ENCODE results near the gene PDSS1.

PDSS1 gene

DNA sequence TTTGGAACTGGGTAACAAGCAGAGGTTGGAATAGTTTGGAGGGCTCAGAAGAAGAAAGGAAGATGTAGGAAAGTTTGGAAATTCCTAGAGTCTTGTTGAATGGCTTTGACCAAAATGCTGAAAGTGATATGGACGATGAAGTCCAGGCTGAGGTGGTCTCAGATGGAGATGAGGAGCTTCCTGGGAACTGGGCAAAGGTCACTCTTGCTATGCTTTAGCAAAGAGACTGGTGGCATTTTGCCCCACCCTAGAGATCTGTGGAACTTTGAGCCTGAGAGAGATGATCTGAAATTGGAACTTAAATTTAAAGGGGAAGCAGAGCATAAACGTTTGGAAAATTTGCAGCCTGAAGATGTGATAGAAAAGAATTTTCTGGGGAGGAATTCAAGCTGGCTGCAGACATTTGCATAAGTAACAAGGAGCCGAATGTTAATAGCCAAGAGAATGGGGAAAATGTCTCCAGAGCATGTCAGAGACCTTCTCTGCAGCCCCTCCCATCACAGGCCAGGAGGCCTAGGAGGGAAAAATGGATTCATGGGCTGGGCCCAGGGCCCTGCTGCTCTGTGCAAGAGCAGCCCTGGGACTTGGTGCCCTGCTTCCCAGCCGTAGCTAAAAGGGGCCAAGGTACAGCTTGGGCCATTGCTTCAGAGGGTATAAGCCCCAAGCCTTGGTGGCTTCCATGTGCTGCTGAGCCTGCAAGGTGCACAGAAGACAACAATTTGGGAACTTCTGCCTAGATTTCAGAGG lies 3.6 kb downstream of the PDSS1 start:
- DNase-seq, result no peak

GRCh38 chr10:26703096-26703495 lies 5.6 kb downstream of the PDSS1 start:
- DNase-seq, result no peak

DNA sequence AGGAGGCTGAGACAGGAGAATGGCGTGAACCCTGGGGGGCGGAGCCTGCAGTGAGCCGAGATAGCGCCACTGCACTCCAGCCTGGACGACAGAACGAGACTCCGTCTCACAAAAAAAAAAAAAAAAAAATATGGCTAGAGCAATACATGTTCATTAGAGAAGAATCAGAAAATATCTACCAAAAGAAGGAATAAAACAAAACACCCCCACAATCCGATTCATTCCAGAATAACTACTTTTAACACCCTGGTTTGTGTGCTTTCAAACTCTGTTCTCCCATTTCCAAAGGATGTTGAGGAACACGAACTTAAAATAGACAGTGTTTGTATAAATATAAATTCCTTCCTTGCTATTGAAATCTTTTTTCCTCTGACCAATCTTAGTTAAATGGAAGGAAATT lies 6.5 kb downstream of the PDSS1 start:
- DNase-seq, result no peak

DNA sequence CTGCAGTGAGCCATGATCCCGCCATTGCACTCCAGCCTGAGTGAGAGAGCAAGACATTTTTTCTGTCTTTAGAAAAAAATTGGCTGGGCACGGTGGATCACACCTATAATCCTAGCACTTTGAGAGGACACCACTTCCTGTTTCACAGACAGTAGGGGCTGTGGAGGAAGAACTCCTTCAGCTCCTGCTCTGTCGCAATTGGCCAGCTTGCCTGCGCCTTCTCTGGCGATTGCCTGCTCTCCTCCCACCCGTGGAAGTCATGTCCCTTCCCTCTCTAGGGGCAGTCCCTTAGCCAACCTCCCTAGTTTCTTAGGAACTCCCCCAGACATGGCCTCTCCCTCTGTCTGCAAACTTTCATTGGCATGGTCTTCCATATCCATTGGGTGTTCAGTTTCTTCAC lies 8.7 kb downstream of the PDSS1 start:
- no peak for DNase-seq

- no peak for DNase-seq
Observed at GRCh38 chr10:26706936-26707335, 9.4 kb downstream of the PDSS1 start.

DNA sequence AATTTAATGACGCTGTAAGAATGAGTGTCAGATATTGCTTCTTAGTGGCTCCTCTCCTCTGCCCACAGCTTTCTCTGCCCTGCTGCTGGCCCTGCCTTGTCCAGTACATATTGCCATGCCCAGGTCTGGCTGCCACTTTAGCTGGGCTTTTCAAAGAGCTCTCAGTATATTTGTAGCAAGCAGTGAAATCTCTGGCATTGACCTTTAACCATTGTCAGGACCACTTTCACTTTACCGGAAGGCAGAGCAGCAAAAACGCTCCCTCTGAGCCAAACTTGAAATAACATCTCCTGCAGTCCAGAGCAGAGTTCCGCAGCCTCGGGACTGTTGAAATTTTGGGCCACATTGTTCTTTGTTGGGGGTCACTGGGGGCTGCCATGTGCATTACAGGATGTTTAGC lies 13.8 kb downstream of the PDSS1 start:
- no peak for DNase-seq

DNA sequence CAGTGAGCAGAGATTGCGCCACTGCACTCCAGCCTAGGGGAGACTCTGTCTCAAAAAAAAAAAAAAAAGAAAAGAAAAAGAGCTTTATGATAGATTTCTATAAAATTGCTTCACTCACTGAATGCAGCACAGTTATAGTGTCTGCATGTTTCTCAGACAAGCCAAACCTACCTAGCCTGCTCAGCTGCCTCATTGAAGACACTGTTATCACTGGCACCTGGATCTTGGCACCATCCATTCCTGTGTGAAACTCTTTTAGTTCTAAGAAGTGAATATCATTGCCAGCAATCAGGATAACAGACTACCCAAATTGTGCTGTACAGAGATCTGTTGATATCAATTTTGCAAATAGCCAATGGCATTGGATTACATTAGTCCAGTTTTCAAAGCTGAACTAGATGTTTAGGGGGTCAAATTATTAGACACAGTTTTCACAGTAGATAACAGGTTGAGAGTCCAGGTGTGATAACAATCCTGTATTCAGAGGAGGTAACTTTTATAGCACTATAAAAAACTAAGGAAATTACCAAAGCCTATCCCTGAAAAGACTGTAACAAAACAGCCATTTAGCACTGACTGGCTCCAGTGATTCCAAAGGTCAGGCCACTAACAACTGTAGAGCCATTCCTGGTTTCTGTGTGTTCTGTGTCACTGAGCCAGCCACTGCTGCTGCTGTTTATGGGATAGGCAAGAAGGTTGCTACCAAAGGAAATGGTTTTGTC lies 17.1 kb downstream of the PDSS1 start:
- DNase-seq, result no peak

DNA sequence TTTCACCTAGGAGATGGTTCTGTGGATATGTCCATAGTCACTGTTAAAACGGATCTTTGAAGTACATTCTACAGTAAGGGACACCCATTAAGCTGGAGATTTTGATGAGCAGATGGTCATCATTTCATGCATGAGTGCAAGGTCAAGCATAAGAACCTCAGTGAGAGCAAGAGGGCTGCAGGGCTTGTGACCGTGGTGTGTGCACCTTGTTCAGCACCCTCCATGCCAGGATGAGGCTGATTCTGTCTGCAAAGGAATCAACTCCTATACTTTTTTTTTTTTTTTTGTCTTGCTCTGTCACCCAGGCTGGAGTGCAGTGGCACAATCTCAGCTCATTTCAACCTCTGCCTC lies 17.6 kb downstream of the PDSS1 start:
- no peak for DNase-seq

GRCh38 chr10:26717476-26717875 lies 20.0 kb downstream of the PDSS1 start:
- no peak for DNase-seq

DNA sequence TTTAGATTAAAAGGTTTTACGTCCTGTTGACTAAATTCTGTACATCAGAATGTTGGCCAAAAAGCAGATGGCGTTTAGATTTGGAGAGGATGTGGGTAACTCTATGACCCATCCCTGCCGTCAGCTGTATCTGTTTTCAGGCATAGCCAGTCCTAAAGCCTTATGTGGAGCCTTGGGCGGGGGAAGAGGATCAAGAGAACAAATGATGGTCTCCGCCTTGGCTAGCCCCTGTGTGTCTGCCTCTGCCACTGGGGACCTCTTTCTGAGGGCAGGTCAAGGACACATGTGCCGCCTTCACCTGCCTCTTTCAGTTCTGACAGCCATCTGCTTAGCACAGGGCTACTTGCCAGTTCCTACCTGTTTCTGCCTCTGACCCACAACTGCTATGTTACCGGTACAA lies 24.1 kb downstream of the PDSS1 start:
- DNase-seq, result no peak

- DNase-seq, result no peak
Observed at GRCh38 chr10:26723016-26723415, 25.5 kb downstream of the PDSS1 start.

DNA sequence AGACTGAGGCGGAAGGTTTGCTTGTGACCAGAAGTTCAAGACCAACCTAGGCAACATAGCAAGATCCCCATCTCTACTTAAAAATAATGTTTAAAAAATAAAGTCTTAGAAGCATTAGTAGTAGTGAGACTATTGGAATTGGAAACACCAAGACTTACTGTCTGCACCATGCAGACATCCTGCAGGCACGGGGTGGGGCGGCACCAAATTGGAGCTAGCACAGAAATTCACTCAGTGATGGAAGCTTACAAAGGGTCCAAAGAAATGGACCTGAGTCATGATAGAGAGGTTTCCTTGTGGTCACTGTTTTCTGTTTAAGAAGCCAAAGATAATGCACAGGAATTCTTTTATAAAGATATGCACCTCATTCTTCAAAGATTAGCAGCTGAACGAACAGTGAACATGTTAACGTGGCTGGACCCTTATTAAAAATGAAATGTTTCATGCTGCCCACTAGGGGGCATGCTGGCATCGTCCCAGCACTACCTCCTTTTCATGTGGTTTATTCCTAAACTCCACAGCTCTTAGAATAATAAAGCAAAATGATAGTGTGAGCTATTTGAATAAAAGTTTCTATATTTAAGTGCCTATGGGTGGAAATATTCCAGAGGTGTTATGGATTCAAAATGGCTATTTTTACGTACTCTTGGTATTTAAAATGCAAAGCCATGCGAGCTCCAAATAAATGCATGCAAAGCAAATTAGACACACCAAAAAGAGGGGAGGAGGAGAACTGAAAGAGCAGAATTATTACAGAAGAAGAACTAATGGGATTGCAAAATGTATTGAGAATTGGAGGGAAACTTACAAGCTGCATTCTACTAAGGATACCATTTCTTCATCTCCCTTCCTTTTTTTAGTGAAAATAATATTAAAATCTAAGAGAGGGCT lies 28.6 kb downstream of the PDSS1 start:
- DNase-seq, result peak; percentile 35

GRCh38 chr10:26727005-26727404 lies 29.5 kb downstream of the PDSS1 start:
- DNase-seq, result no peak

GRCh38 chr10:26728957-26729356 lies 31.5 kb downstream of the PDSS1 start:
- no peak for DNase-seq

DNA sequence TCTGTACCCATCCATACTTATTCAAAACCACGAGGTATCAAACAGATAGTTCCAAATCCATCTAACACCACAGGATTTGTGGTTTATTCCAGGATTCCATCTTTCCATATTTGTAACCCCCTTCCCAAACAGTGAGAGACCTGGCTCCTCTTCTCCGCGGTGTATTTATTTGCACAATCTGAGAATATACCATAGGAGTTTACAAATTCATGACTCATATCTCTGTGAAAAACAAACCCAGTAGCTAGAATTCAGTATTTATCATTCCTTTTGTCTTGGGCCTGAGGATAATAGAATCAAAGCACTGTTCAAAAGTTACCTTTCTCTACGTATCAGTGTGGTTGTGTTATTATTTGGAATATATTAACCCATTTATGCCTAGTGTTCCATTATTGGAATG lies 31.9 kb downstream of the PDSS1 start:
- DNase-seq, result no peak

GRCh38 chr10:26730552-26730951 lies 33.1 kb downstream of the PDSS1 start:
- DNase-seq, result no peak

DNA sequence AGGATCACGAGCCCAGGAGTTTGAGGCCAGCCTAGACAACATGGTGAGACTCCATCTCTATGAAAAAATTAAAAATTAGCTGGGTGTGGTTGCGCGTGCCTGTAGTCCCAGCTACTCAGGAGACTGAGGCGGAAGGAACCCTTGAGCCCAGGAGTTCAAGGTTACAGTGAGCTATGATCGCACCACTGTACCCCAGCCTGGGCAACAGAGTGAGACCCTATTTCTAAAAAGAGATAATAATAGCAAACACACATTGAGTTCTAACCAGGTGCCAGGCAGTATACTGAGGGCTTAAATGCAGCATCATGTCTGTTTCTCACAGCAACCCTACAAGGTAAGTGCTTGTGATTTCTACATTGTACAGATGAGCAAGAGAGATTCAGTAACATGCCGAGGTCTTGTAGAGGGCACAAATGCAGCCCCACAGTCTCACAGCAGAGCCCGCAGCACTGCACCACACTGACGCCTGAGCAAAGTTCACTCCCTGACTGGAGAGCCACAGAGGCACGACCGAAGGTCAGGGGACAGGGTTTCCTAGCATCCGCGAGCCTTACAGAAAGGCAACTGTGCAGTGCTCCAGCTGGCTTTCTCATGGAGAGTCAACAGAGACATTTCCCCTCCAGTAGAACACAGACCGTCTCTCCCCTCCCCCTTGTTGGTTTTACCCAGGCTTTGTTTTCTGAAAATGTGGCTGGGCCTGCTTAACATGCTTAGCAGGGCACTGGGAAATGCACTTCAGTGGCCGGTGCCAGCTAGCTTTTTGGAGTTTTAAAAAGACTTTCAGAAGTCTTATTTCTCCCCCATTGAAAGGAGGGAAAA lies 36.5 kb downstream of the PDSS1 start:
- DNase-seq, result no peak

GRCh38 chr10:26735435-26735834 lies 37.9 kb downstream of the PDSS1 start:
- no peak for DNase-seq

DNA sequence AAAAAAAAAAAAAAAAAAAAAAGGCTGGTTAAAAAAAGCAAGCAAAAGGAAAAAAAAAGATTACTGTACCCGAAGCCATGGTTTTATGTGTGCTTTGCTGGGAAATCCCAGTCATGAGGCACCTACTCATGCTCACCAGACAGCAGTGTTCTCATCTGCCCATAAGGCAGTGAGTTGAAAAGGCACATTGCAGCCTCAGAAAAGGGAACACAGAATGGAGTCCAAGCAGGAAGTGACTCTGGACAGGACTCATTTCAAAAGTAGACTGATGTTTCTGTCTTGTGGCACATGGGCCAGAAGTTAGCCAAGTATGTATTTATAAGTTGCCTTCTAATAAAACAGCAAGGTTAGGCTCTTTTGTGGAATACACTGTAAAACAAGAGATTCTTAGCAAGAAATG lies 40.2 kb downstream of the PDSS1 start:
- DNase-seq, result no peak

GRCh38 chr10:26738301-26738911 lies 40.9 kb downstream of the PDSS1 start:
- DNase-seq, result no peak

- no peak for DNase-seq
Observed at GRCh38 chr10:26739071-26739631, 41.6 kb downstream of the PDSS1 start.

- no peak for DNase-seq
Observed at GRCh38 chr10:26741368-26741767, 43.9 kb downstream of the PDSS1 start.
